ENCODE results near the gene PLEKHM3.

The PLEKHM3 gene

GRCh38 chr2:207854484-207855440 is 170.6 kb downstream of the PLEKHM3 start:
- no peak for DNase-seq (ENCODE audit: low spot score)

GRCh38 chr2:207852791-207853190 is 172.5 kb downstream of the PLEKHM3 start:
- DNase-seq (ENCODE audit: low spot score): no peak

GRCh38 chr2:207849443-207849842 is 175.9 kb downstream of the PLEKHM3 start:
- no peak for DNase-seq (ENCODE audit: low spot score)

- DNase-seq (ENCODE audit: low spot score): no peak
Observed at GRCh38 chr2:207848545-207848928, 176.8 kb downstream of the PLEKHM3 start.

GRCh38 chr2:207847807-207848544 is 177.4 kb downstream of the PLEKHM3 start:
- DNase-seq (ENCODE audit: low spot score): no peak

- DNase-seq (ENCODE audit: low spot score): no peak
Observed at GRCh38 chr2:207847098-207847806, 178.1 kb downstream of the PLEKHM3 start.

- no peak for DNase-seq (ENCODE audit: low spot score)
Observed at GRCh38 chr2:207845202-207845864, 180.0 kb downstream of the PLEKHM3 start.

- DNase-seq (ENCODE audit: low spot score): no peak
Observed at GRCh38 chr2:207844648-207845047, 180.7 kb downstream of the PLEKHM3 start.

- DNase-seq (ENCODE audit: low spot score): no peak
Observed at GRCh38 chr2:207840101-207840500, 185.2 kb downstream of the PLEKHM3 start.

- no peak for DNase-seq (ENCODE audit: low spot score)
Observed at GRCh38 chr2:207839575-207839974, 185.8 kb downstream of the PLEKHM3 start.

- no peak for DNase-seq (ENCODE audit: low spot score)
Observed at GRCh38 chr2:207839028-207839427, 186.3 kb downstream of the PLEKHM3 start.

GRCh38 chr2:207836521-207837133 is 188.7 kb downstream of the PLEKHM3 start:
- no peak for DNase-seq (ENCODE audit: low spot score)

GRCh38 chr2:207835805-207836204 is 189.5 kb downstream of the PLEKHM3 start:
- DNase-seq (ENCODE audit: low spot score): no peak

GRCh38 chr2:207833251-207833751 is 192.0 kb downstream of the PLEKHM3 start:
- DNase-seq (ENCODE audit: low spot score): no peak

- no peak for DNase-seq (ENCODE audit: low spot score)
Observed at GRCh38 chr2:207831584-207832248, 193.6 kb downstream of the PLEKHM3 start.

GRCh38 chr2:207830778-207831438 is 194.4 kb downstream of the PLEKHM3 start:
- no peak for DNase-seq (ENCODE audit: low spot score)

- DNase-seq (ENCODE audit: low spot score): no peak
Observed at GRCh38 chr2:207828361-207829057, 196.8 kb downstream of the PLEKHM3 start.

GRCh38 chr2:207825978-207826377 is 199.3 kb downstream of the PLEKHM3 start:
- no peak for DNase-seq (ENCODE audit: low spot score)

All from HuH-7.5 (cell line).